GM12872 (cell line): ENCODE data around the gene CCDC68.

Experiments used
- TF ChIP-seq, protein P1 (sequence below): IDR thresholded peaks from 3 replicates; pipeline ENCODE4 v1.5.1; 2011; ENCODE audit warnings: low read depth, mild to moderate bottlenecking, low read length, moderate library complexity; ENCODE audit not compliant: insufficient read depth

CCDC68 gene

DNA sequence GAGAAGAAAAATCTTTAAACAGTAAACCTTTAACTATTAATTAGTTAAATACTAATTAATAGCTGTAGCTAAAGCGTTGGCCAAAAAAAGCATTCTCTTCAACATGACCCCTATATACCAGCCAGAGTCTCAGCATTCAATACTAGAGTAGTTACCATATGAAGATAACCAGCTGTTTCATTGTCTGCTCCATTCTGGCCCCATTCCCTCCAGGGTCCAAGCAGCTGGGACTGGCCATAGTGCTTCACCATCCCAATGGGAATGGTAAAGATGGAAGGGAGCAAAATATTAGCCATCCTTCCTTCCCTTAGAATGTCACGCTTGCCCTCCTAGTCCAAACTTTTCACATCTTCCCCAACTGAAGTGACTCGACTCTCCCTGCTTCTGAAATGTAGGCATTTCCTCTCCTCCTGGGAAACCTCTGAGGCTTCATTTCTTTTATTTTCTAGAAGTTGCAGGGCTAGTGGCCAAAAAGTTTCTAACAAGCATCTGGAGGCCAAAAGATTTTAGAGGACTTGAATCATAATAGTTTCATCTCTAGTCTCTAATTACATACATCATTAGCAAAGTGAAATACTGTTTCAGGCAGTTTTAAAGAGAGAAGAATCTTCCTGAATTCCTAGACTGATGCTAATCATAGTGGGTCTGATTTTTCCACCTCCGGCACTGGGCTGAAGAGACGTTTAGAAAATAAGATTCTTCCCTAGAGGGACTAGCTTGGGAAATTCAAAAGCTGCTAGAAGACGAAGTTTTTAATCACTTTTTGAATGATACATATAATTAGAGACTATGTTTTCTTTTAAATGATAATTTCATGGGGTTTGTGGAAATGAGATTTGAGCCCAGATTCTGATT lies 52.7 kb downstream of the CCDC68 start:
- TF ChIP-seq, protein P1, sequence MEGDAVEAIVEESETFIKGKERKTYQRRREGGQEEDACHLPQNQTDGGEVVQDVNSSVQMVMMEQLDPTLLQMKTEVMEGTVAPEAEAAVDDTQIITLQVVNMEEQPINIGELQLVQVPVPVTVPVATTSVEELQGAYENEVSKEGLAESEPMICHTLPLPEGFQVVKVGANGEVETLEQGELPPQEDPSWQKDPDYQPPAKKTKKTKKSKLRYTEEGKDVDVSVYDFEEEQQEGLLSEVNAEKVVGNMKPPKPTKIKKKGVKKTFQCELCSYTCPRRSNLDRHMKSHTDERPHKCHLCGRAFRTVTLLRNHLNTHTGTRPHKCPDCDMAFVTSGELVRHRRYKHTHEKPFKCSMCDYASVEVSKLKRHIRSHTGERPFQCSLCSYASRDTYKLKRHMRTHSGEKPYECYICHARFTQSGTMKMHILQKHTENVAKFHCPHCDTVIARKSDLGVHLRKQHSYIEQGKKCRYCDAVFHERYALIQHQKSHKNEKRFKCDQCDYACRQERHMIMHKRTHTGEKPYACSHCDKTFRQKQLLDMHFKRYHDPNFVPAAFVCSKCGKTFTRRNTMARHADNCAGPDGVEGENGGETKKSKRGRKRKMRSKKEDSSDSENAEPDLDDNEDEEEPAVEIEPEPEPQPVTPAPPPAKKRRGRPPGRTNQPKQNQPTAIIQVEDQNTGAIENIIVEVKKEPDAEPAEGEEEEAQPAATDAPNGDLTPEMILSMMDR = no peak

GRCh38 chr18:54905629-54906028 lies 53.6 kb downstream of the CCDC68 start:
- TF ChIP-seq, protein P1 = no peak

DNA sequence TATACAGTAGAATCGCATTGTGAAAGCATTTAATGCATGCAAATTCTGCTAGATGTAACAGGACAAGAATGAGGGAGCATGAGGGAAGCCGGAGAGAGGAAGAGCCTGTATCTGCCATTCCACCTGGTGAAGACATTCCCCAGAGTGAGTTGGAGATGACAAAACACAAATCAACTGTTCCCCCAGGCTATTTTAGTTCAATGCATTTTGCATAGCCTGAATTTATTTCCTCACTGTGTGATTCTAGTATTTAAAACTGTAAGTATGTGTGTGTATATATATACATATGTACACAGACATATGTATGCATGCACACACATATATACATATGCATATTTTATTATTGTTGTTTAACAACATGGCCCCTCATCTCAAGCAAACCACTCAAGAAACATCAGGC lies 54.7 kb downstream of the CCDC68 start:
- TF ChIP-seq, protein P1 = no peak

GRCh38 chr18:54900290-54900689 lies 59.0 kb downstream of the CCDC68 start:
- TF ChIP-seq, protein P1 = no peak

GRCh38 chr18:54899500-54899899 lies 59.8 kb downstream of the CCDC68 start:
- TF ChIP-seq, protein P1 = no peak

- TF ChIP-seq, protein P1 = no peak
Observed at GRCh38 chr18:54888933-54889332, 70.3 kb downstream of the CCDC68 start.

DNA sequence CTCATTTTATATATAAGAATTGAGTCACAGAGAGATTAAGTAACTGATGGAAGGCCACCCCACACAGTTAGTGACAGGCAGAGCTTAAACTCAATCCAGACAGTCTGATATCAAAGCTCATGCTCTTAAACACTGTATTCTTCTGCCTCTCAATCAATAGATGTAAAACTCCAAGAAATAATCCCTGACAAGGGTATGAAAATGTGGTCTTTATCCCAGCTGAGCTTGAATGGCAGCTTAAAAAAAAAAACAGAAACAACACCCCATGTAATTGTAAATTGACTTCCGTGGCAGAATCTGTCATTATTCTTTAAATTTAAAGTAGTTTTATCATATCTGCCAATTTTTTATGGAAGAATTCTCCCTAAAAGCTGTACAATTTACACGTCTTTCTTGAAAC lies 70.9 kb downstream of the CCDC68 start:
- TF ChIP-seq, protein P1 = no peak
